Keratinocyte (primary cell): ENCODE measurements around the gene ABCA4.

Experiments used
- CTCF ChIP-seq, 3 experiments: IDR thresholded peaks in 1 of 3; conservative IDR thresholded peaks in 1 of 3; optimal IDR thresholded peaks in 1 of 3; 2 replicates in 2 of 3; 3 replicates in 1 of 3; pipeline versions ENCODE3 to v1.5.1; 2011; ENCODE audit warnings: low read length in 3 of 3, mild to moderate bottlenecking in 3 of 3, moderate library complexity in 2 of 3, control low read depth in 1 of 3, inconsistent platforms in 1 of 3; ENCODE audit not compliant: insufficient read depth in 2 of 3; ENCODE audit errors: extremely low read depth in 1 of 3
- EZH2 ChIP-seq: IDR thresholded peaks from one replicate; pipeline ENCODE4 v1.6.1; 2012; ENCODE audit warnings: inconsistent platforms, mild to moderate bottlenecking, low read length, moderate library complexity

DNA sequence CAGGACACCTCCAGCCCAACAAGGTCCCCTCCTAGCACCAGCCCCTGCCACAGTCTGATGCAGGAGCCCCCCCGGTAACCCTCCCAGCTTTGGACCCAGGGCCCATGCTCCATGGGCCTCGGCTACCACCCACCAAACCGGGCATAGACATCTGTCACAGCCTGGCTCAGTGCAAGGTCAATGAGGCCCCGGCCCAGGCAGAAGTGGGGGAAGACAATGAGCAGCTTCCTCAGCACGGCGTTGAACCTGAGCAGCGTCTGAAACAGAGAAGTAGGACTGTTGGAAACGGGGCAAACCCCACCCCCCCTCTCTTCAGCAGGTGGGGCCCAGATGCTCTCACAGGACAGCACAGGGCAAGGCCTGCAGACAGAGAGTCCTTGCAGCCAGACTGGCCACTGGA is 109.8 kb downstream of the ABCA4 start:
- TF ChIP-seq CTCF (optimal IDR thresholded peaks at IDR 0.05 in 1 of 3, IDR thresholded peaks at IDR 0.05 in 1 of 3, conservative IDR thresholded peaks at IDR 0.05 in 1 of 3; ENCODE audit: extremely low read depth in 1 of 3, insufficient read depth in 2 of 3, low read length in 3 of 3), result no peak
- TF ChIP-seq EZH2, result no peak
